Endothelial cell of umbilical vein (primary cell): ENCODE data around the gene MCU. TPM values are rescaled to one million over a fixed set of nuclear protein-coding genes. Genes with fewer than 3 reads are reported as not detected.
A peak's percentile ranks its signal among the peaks of the same experiment; 100 is the strongest.
"Not testable (repeated sequence)": the region's sequence is repeated elsewhere in the genome, so short reads cannot be mapped to it uniquely, and the experiment has no call there.

Experiments used
- BruUV-seq: library from RNA; stranded (reverse); fragments of 400-500 nt; replicated peaks from 2 replicates; lab custom pipeline; 2021; lab: Mats Ljungman, UMichigan
- CTCF ChIA-PET: fragments of 300-600, 350-600 bp; sonication (Branson Sonifier 250); formaldehyde crosslinking; loops from one replicate; lab custom pipeline; 2021; ENCODE audit warnings: antibody characterized with exemption, inconsistent platforms; lab: Charles Lee
- POLR2A ChIA-PET: fragments of 300-600, 350-600 bp; sonication (Branson Sonifier 250); formaldehyde crosslinking; loops from one replicate; lab custom pipeline; 2021; ENCODE audit warnings: antibody characterized with exemption, inconsistent platforms; lab: Charles Lee
- DNase-seq: peaks from one replicate; pipeline ENCODE4 v3.0.0-alpha.2; 2011; ENCODE audit warnings: low read depth, low spot score
- FAIRE-seq: peaks from 2 replicates; lab custom pipeline; 2011; peaks lifted over from hg19 to GRCh38; lab: Jason Lieb, UNC
- H2AFZ ChIP-seq: 2 replicates; pipeline ENCODE4 v1.6.0; 2012; ENCODE audit warnings: low read depth, low read length, control low read depth, inconsistent platforms
- H3K27ac ChIP-seq: 2 replicates; pipeline ENCODE4 v1.5.1; 2011; ENCODE audit warnings: low read depth, mild to moderate bottlenecking, control low read depth, low read length, moderate library complexity; ENCODE audit not compliant: insufficient read depth
- H3K27me3 ChIP-seq, 2 experiments: 2 replicates each; pipeline versions ENCODE4 v1.6.0 to v1.6.1; 2011; ENCODE audit warnings: low read length in 2 of 2, mixed read lengths in 1 of 2; ENCODE audit not compliant: control insufficient read depth in 2 of 2, insufficient read depth in 2 of 2
- H3K36me3 ChIP-seq, 2 experiments: 2 replicates in 1 of 2; 3 replicates in 1 of 2; pipeline ENCODE4 v1.5.1; 2011; ENCODE audit warnings: low read length in 2 of 2, mild to moderate bottlenecking in 1 of 2, moderate library complexity in 1 of 2; ENCODE audit not compliant: control insufficient read depth in 2 of 2, insufficient read depth in 2 of 2; ENCODE audit errors: extremely low read depth in 1 of 2
- H3K4me1 ChIP-seq: 3 replicates; pipeline ENCODE4 v1.5.1; 2011; ENCODE audit warnings: mild to moderate bottlenecking, low read length; ENCODE audit not compliant: control insufficient read depth, insufficient read depth; ENCODE audit errors: extremely low read depth
- H3K4me2 ChIP-seq: 2 replicates; pipeline ENCODE4 v1.6.1; 2011; ENCODE audit warnings: low read length, control low read depth, mixed read lengths; ENCODE audit not compliant: insufficient read depth
- H3K4me3 ChIP-seq, 3 experiments: fragments of 200-600 bp in 1 of 3; sonication (generic), shearing (Covaris generic) in 1 of 3; replicated peaks in 1 of 3; 2 replicates each; pipeline ENCODE4 v1.5.1; 2011 to 2016; ENCODE audit warnings: control low read depth in 3 of 3, low read length in 3 of 3, mild to moderate bottlenecking in 2 of 3, inconsistent platforms in 1 of 3, low read depth in 1 of 3, moderate library complexity in 1 of 3; ENCODE audit not compliant: insufficient read depth in 1 of 3
- H3K79me2 ChIP-seq: 2 replicates; pipeline ENCODE4 v1.6.0; 2012; ENCODE audit warnings: low read length, inconsistent platforms; ENCODE audit not compliant: control insufficient read depth, insufficient read depth
- H3K9ac ChIP-seq: replicated peaks from 2 replicates; pipeline ENCODE3; 2011; ENCODE audit warnings: low read length, control low read depth; ENCODE audit not compliant: insufficient read depth; ENCODE audit errors: extremely low read depth
- H3K9me1 ChIP-seq: replicated peaks from 3 replicates; pipeline ENCODE4 v1.6.0; 2011; ENCODE audit warnings: mild to moderate bottlenecking, low read length; ENCODE audit not compliant: control insufficient read depth, insufficient read depth; ENCODE audit errors: extremely low read depth
- H3K9me3 ChIP-seq: replicated peaks from 2 replicates; pipeline ENCODE4 v1.5.1; 2012; ENCODE audit warnings: low read length, inconsistent platforms; ENCODE audit not compliant: control insufficient read depth, insufficient read depth
- H4K20me1 ChIP-seq: replicated peaks from 2 replicates; pipeline ENCODE3; 2011; ENCODE audit warnings: mild to moderate bottlenecking, low read length; ENCODE audit not compliant: control insufficient read depth, insufficient read depth; ENCODE audit errors: extremely low read depth
- CTCF ChIP-seq, 2 donors: IDR thresholded peaks; 1 replicate in 1 of 2; 2 replicates in 1 of 2; pipeline ENCODE4 v1.5.1; 2011; ENCODE audit warnings: low read length in 2 of 2, mild to moderate bottlenecking in 2 of 2, moderate library complexity in 2 of 2, control low read depth in 1 of 2, inconsistent platforms in 1 of 2, low read depth in 1 of 2; ENCODE audit not compliant: insufficient read depth in 1 of 2; ENCODE audit errors: extremely low read depth in 1 of 2
- EZH2 ChIP-seq: IDR thresholded peaks from 2 replicates; pipeline ENCODE4 v1.6.1; 2012; ENCODE audit warnings: borderline replicate concordance, low read depth, mild to moderate bottlenecking, moderate library complexity, low read length, inconsistent platforms; ENCODE audit not compliant: severe bottlenecking
- FOS ChIP-seq: IDR thresholded peaks from 2 replicates; pipeline ENCODE4 v1.6.1; 2011; ENCODE audit warnings: mild to moderate bottlenecking, low read length, moderate library complexity, borderline replicate concordance; ENCODE audit not compliant: insufficient read depth
- GATA2 ChIP-seq: IDR thresholded peaks from 2 replicates; pipeline ENCODE4 v1.7.0; 2011; ENCODE audit warnings: low read depth, mild to moderate bottlenecking, moderate library complexity, mixed read lengths, low read length; ENCODE audit not compliant: insufficient read length, insufficient read depth
- JUN ChIP-seq: IDR thresholded peaks from 2 replicates; pipeline ENCODE4 v1.6.1; 2011; ENCODE audit warnings: borderline replicate concordance, low read depth; ENCODE audit not compliant: insufficient read length, insufficient read depth
- MYC ChIP-seq: IDR thresholded peaks from one replicate; pipeline ENCODE4 v1.6.1; 2011; ENCODE audit warnings: mild to moderate bottlenecking, low read depth, low read length
- POLR2A ChIP-seq: IDR thresholded peaks from 2 replicates; pipeline ENCODE4 v1.6.1; 2012; ENCODE audit warnings: low read depth, mild to moderate bottlenecking, control low read depth, low read length
- POLR2AphosphoS5 ChIP-seq: IDR thresholded peaks from 2 replicates; pipeline ENCODE4 v1.6.1; 2012; ENCODE audit warnings: low read depth, mild to moderate bottlenecking, control low read depth, low read length, moderate library complexity; ENCODE audit not compliant: insufficient read depth
- dilution Hi-C: fragments of 300-500 bp; cut with MboI; formaldehyde crosslinking; loops from one replicate; pipeline ENCODE4 v1.15.0; 2019; ENCODE audit warnings: low sequenced_read_pairs; ENCODE audit not compliant: extremely low pct_ligation_motif_present
- intact Hi-C: fragments of 100-400 bp; cut with micrococcal nuclease; formaldehyde crosslinking; loops from one replicate; pipeline ENCODE4 v1.10.0; 2022
- polyA plus RNA-seq, 4 experiments: library from polyadenylated mRNA; depleted of rRNA in 3 of 4; stranded (reverse) in 3 of 4; unstranded in 1 of 4; fragments of >200 nt; gene quantifications; 2 replicates each; pipeline versions ENCODE4 v1.2.1 to v1.2.3, GENCODE V29; 2011 to 2012; ENCODE audit warnings: missing spikeins in 1 of 4
- total RNA-seq: library from RNA; stranded (reverse); gene quantifications from 2 replicates; pipeline ENCODE4 v1.2.3, GENCODE V29; 2021
- TF ChIP-seq, protein P1 (sequence below): IDR thresholded peaks from 2 replicates; pipeline ENCODE4 v1.6.1; 2011; ENCODE audit not compliant: insufficient read depth, insufficient read length

Gene MCU
- total and polyA plus RNA-seq, 2 donors (not counting 3 experiments of a cell fraction or from before 2014, with no cell fraction given), result 25.2 to 37.2 TPM

DNA sequence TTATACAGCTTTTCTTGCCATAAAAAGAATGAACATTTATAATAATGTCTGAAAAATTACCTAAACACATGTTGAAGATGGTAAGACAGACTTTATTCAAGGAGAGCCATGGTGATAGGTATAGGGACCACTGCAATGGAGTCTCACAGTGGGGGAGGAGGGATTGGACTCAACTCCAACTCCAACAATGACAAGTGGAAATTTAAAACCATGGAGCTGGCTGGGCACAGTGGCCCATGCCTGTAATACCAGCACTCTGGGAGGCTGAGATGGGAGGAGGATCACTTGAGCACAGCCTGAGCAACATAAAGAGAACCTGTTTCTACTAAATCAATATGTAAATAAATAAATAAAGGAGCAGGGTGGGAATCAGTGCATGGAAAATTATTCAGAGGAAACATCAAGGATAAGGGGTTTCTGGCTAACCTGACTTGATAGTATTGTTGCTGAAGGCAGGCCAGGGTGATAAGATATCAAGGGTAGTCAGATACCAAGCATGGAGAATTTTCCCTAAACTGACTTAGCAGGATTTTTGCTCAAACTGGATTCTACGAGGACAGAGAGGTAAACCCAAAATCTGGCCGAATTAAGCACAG lies 46.6 kb upstream of the MCU start:
- Histone ChIP-seq H3K4me3 (no peak overlapping the region), H3K4me1 (no peaks in the 10 kb centered on the region), H3K36me3 (no peaks in the 10 kb centered on the region), H2AFZ (no peak overlapping the region), H3K9me1 (no peaks in the 10 kb centered on the region), H3K9ac (no peak overlapping the region), H3K9me3 (no peaks in the 10 kb centered on the region), H3K27ac (no peak overlapping the region), H3K27me3 (peaks cover 0 to 3% of the 10 kb centered on the region in 2 experiments), H4K20me1 (no peaks in the 10 kb centered on the region), H3K79me2 (no peaks in the 10 kb centered on the region), H3K4me2 (no peak overlapping the region)
- FAIRE-seq (peak; percentile 35), DNase-seq (no peak)
- dilution Hi-C loops (no loop called here), intact Hi-C loops (no loop called here)
- no TSS peak for BruUV-seq
- TF ChIP-seq GATA2, result no peak
- no peak for TF ChIP-seq POLR2A
- TF ChIP-seq EZH2, result no peak
- no peak for TF ChIP-seq JUN
- no peak for TF ChIP-seq CTCF (IDR thresholded peaks at IDR 0.05; ENCODE audit: extremely low read depth in 1 of 2, insufficient read depth in 1 of 2, low read depth in 1 of 2, low read length in 2 of 2)
- TF ChIP-seq POLR2AphosphoS5, result no peak
- TF ChIP-seq, protein P1, sequence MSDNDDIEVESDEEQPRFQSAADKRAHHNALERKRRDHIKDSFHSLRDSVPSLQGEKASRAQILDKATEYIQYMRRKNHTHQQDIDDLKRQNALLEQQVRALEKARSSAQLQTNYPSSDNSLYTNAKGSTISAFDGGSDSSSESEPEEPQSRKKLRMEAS, result no peak
- TF ChIP-seq MYC, result no peak
- TF ChIP-seq FOS, result no peak
- POLR2A ChIA-PET, result no interaction called here
- CTCF ChIA-PET, result interaction anchor here (1.1 to 1.3 kb wide), 2 partner anchors 256 to 416 kb away, joined by 3 to 4 read pairs; no protein-coding TSS in a partner anchor

DNA sequence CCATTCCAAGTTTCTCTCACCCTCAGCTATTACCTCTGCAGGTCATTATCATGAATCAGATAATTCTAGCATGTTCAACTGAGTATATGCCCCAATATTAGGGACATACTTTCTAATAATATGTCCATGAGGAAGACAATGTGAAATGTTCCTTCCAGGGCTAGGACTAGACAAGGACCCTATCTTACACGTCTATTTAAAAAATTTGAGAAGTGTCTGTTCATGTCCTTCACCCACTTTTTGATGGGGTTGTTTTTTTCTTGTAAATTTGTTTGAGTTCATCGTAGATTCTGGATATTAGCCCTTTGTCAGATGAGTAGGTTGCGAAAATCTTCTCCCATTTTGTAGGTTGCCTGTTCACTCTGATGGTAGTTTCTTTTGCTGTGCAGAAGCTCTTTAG lies 45.0 kb upstream of the MCU start:
- H4K20me1 ChIP-seq, H3K4me2 ChIP-seq, H3K27me3 ChIP-seq, H3K4me1 ChIP-seq, DNase-seq, FAIRE-seq, H2AFZ ChIP-seq, intact Hi-C loops, dilution Hi-C loops, H3K9me3 ChIP-seq, H3K79me2 ChIP-seq, H3K36me3 ChIP-seq, BruUV-seq, H3K9ac ChIP-seq, H3K4me3 ChIP-seq, H3K27ac ChIP-seq, H3K9me1 ChIP-seq: not testable (repeated sequence)
- CTCF ChIA-PET, result interaction anchor here (0.6 to 1.1 kb wide), 2 partner anchors 143 to 414 kb away, joined by 3 to 4 read pairs; no protein-coding TSS in a partner anchor
- POLR2A ChIA-PET, result interaction anchor here (0.6 kb wide), 1 partner anchor 15 kb away, joined by 6 read pairs; no protein-coding TSS in a partner anchor
